Cardiac ventricle fibroblast (primary cell): Measurements from ENCODE around the gene ARMC3. TPM values are rescaled to one million over a fixed set of nuclear protein-coding genes. Genes with fewer than 3 reads are reported as not detected.

Experiments
- total RNA-seq: library from RNA; depleted of rRNA; stranded (reverse); fragments of >200 nt; gene quantifications from 2 replicates; pipeline ENCODE4 v1.2.3, GENCODE V29; 2015

Gene ARMC3
- total RNA-seq: not detected in 2 replicates

GRCh38 chr10:22927661-22928403, at the start of gene ARMC3:
TSS of gene ARMC3 (plus strand) at chr10:22928053. CDS start at chr10:22931997, 3,944 bp downstream.

Other genes with a start within 250 kb of the ARMC3 start
- 17.7 and 19.5 TPM in 2 replicates for gene PIP4K2A, start 213.5 kb upstream of the ARMC3 start, total RNA-seq
- 13.3 and 20.5 TPM in 2 replicates for gene MSRB2, start 167.5 kb downstream of the ARMC3 start, total RNA-seq